CD4-positive, alpha-beta T cell (primary cell): Measurements from ENCODE around the gene TGFBR2. TPM values are rescaled to one million over a fixed set of nuclear protein-coding genes. Genes with fewer than 3 reads are reported as not detected.

ENCODE experiments used
- ATAC-seq: fragments of 200-7000 bp; cut with Tn5 transposase; one replicate; pipeline ENCODE4 v1.10.0; 2022; ENCODE audit warnings: mild to moderate bottlenecking; ENCODE audit not compliant: poor library complexity
- CTCF ChIA-PET: fragments of 350-600 bp; sonication (Branson Sonifier 250); formaldehyde crosslinking; loops from one replicate; lab custom pipeline; 2021; ENCODE audit warnings: antibody characterized with exemption, inconsistent platforms; lab: Charles Lee
- POLR2A ChIA-PET: fragments of 350-600 bp; sonication (Branson Sonifier 250); formaldehyde crosslinking; loops from one replicate; lab custom pipeline; 2021; ENCODE audit warnings: antibody characterized with exemption, inconsistent platforms; lab: Charles Lee
- DNase-seq, 14 experiments: peaks; one replicate each; pipeline ENCODE4 v3.0.0-alpha.2; 2013 to 2020; ENCODE audit warnings: mixed read lengths in 2 of 14
- H3K27ac ChIP-seq, 2 donors: one replicate each; pipeline versions ENCODE4 v1.5.1 to v1.7.0; 2013; ENCODE audit warnings: low read length in 2 of 2, low read depth in 1 of 2, mild to moderate bottlenecking in 1 of 2
- H3K27me3 ChIP-seq, 2 experiments: 1 replicate in 1 of 2; 2 replicates in 1 of 2; pipeline versions ENCODE4 v1.6.1 to v1.7.0; 2013; ENCODE audit warnings: low read length in 2 of 2, control low read depth in 1 of 2, mild to moderate bottlenecking in 1 of 2, moderate library complexity in 1 of 2; ENCODE audit not compliant: insufficient read depth in 2 of 2, control insufficient read depth in 1 of 2
- H3K36me3 ChIP-seq: one replicate; pipeline ENCODE4 v1.6.1; 2013; ENCODE audit warnings: low read length, control low read depth; ENCODE audit not compliant: insufficient read depth
- H3K4me1 ChIP-seq: one replicate; pipeline ENCODE4 v1.6.1; 2013; ENCODE audit warnings: low read length, control low read depth; ENCODE audit not compliant: insufficient read depth
- H3K4me3 ChIP-seq: one replicate; pipeline ENCODE4 v1.5.1; 2013; ENCODE audit warnings: mild to moderate bottlenecking, low read length, moderate library complexity
- H3K9me3 ChIP-seq, 2 experiments: 1 replicate in 1 of 2; 2 replicates in 1 of 2; pipeline versions ENCODE4 v1.6.1 to v1.7.0; 2013; ENCODE audit warnings: low read length in 2 of 2, mild to moderate bottlenecking in 2 of 2, control low read depth in 1 of 2, moderate library complexity in 1 of 2; ENCODE audit not compliant: control insufficient read depth in 1 of 2, insufficient read depth in 1 of 2
- H3K27ac Mint-ChIP-seq: one replicate; pipeline ENCODE4 v1.8.0; 2020; ENCODE audit warnings: mixed read lengths
- H3K27me3 Mint-ChIP-seq: one replicate; pipeline ENCODE4 v1.8.0; 2021; ENCODE audit warnings: mixed read lengths
- H3K36me3 Mint-ChIP-seq: one replicate; pipeline ENCODE4 v1.8.0; 2021; ENCODE audit warnings: low read depth, mixed read lengths
- H3K4me1 Mint-ChIP-seq: one replicate; pipeline ENCODE4 v1.8.0; 2021; ENCODE audit warnings: low read depth, mixed read lengths
- H3K4me3 Mint-ChIP-seq: one replicate; pipeline ENCODE4 v1.8.0; 2020; ENCODE audit warnings: mild to moderate bottlenecking, mixed read lengths
- H3K9me3 Mint-ChIP-seq: one replicate; pipeline ENCODE4 v1.8.0; 2020; ENCODE audit warnings: mixed read lengths
- CTCF ChIP-seq: fragments of 200-600 bp; IDR thresholded peaks from one replicate; pipeline ENCODE4 v1.8.0; 2022; ENCODE audit warnings: antibody characterized with exemption, mild to moderate bottlenecking
- intact Hi-C, 2 experiments: fragments of 100-400 bp; cut with DNase I in 1 of 2; cut with micrococcal nuclease in 1 of 2; formaldehyde crosslinking; loops; one replicate each; pipeline versions ENCODE4 v1.15.1 to v1.9.0; 2023 to 2025; cut with DNase I, micrococcal nuclease
- total RNA-seq, 174 experiments: library from RNA in 2 of 174; stranded (reverse) in 2 of 174; gene quantifications; one replicate each; pipeline ENCODE4 v1.2.3 and lab custom pipeline; 2021 to 2026

TGFBR2 gene
- total RNA-seq, 2 experiments from 2014 or later, result 203 to 205 TPM

GRCh38 chr3:30687930-30688570 is 81.6 kb downstream of the TGFBR2 start:
- Histone ChIP-seq H3K9me3 (no peaks in the 10 kb centered on the region), H3K36me3 (peaks cover 84% of the 10 kb centered on the region), H3K27me3 (no peaks in the 10 kb centered on the region), H3K4me3 (no peak overlapping the region), H3K27ac (peak overlapping the region in 1 of 2 donors; percentile 2), H3K4me1 (peaks cover 38% of the 10 kb centered on the region)
- H3K27me3 Mint-ChIP-seq, result no peaks in the 10 kb centered on the region
- H3K4me3 Mint-ChIP-seq, result peak overlapping the region; percentile 2
- H3K9me3 Mint-ChIP-seq, result no peaks in the 10 kb centered on the region
- no peak for DNase-seq
- peak overlapping the region; percentile 82 for H3K27ac Mint-ChIP-seq
- TF ChIP-seq CTCF, result no peak
- ChIA-PET POLR2A (interaction anchor here (0.9 to 1.6 kb wide), 5 partner anchors 23 to 76 kb away, joined by 3 to 6 read pairs (median 3); no protein-coding TSS in a partner anchor), CTCF (no interaction called here)
- intact Hi-C loops, result loop anchor here in 1 of 2 experiments (10.0 kb wide), 1 partner anchor 53 kb away; no protein-coding TSS in a partner anchor
- peaks cover 88% of the 10 kb centered on the region for H3K4me1 Mint-ChIP-seq
- no peak for ATAC-seq
- H3K36me3 Mint-ChIP-seq, result peaks cover 97% of the 10 kb centered on the region

- Mint-ChIP-seq H3K9me3 (no peaks in the 10 kb centered on the region), H3K27ac (peak overlapping the region; percentile 82), H3K36me3 (peaks cover 99% of the 10 kb centered on the region), H3K4me3 (peak overlapping the region; percentile 67), H3K4me1 (peaks cover 89% of the 10 kb centered on the region), H3K27me3 (no peaks in the 10 kb centered on the region)
- peak overlapping the region; percentile 4 to 13 for H3K27ac ChIP-seq
- peaks cover 35% of the 10 kb centered on the region for H3K4me1 ChIP-seq
- no peaks in the 10 kb centered on the region for H3K27me3 ChIP-seq
- DNase-seq, result no peak
- POLR2A ChIA-PET, result interaction anchor here (0.9 to 1.6 kb wide), 6 partner anchors 24 to 82 kb away, joined by 3 to 6 read pairs (median 4); partner anchors contain the start of gene TGFBR2
- no peak overlapping the region for H3K4me3 ChIP-seq
- ATAC-seq, result peak; percentile 24
- no peak for TF ChIP-seq CTCF
- H3K9me3 ChIP-seq, result no peaks in the 10 kb centered on the region
- CTCF ChIA-PET, result interaction anchor here (0.9 kb wide), 1 partner anchor 17 kb away, joined by 3 read pairs; no protein-coding TSS in a partner anchor
- intact Hi-C loops, result loop anchor here in 1 of 2 experiments (10.0 kb wide), 1 partner anchor 54 kb away; no protein-coding TSS in a partner anchor
- peaks cover 88% of the 10 kb centered on the region for H3K36me3 ChIP-seq
Observed at GRCh38 chr3:30688776-30689641, 82.6 kb downstream of the TGFBR2 start.

- no peak overlapping the region for H3K4me3 Mint-ChIP-seq
- H3K27me3 ChIP-seq, result no peaks in the 10 kb centered on the region
- ChIA-PET CTCF (no interaction called here), POLR2A (no interaction called here)
- peak overlapping the region; percentile 82 for H3K27ac Mint-ChIP-seq
- intact Hi-C loops, result loop anchor here (5.0 to 10.0 kb wide), 3 partner anchors 175 to 493 kb away; no protein-coding TSS in a partner anchor
- TF ChIP-seq CTCF, result no peak
- no peaks in the 10 kb centered on the region for H3K27me3 Mint-ChIP-seq
- H3K4me3 ChIP-seq, result no peak overlapping the region
- H3K4me1 ChIP-seq, result peaks cover 30% of the 10 kb centered on the region
- H3K36me3 Mint-ChIP-seq, result peaks cover 99% of the 10 kb centered on the region
- no peak for DNase-seq
- H3K9me3 Mint-ChIP-seq, result no peaks in the 10 kb centered on the region
- peak overlapping the region; percentile 9 to 24 for H3K27ac ChIP-seq
- no peaks in the 10 kb centered on the region for H3K9me3 ChIP-seq
- peaks cover 87% of the 10 kb centered on the region for H3K4me1 Mint-ChIP-seq
- no peak for ATAC-seq
- peaks cover 93% of the 10 kb centered on the region for H3K36me3 ChIP-seq
Observed at GRCh38 chr3:30690199-30690598, 83.8 kb downstream of the TGFBR2 start.
